AG04450 (cell line): ENCODE data around the gene RASAL1. TPM values are rescaled to one million over a fixed set of nuclear protein-coding genes. Genes with fewer than 3 reads are reported as not detected.

ENCODE experiments used
- CTCF ChIA-PET: fragments of 300-600, 350-600 bp; formaldehyde crosslinking; extraction: SDS; loops from one replicate; lab custom pipeline; 2022; ENCODE audit warnings: antibody characterized with exemption, inconsistent platforms; lab: Charles Lee
- POLR2A ChIA-PET: fragments of 350-600 bp; formaldehyde crosslinking; extraction: SDS; loops from one replicate; lab custom pipeline; 2021; ENCODE audit warnings: antibody characterized with exemption, inconsistent platforms; lab: Yijun Ruan, JAX
- DNase-seq: peaks from one replicate; pipeline ENCODE4 v3.0.0-alpha.2; 2011; ENCODE audit warnings: low read depth, low spot score
- H3K27ac ChIP-seq: one replicate; pipeline ENCODE4 v1.5.1; 2012; ENCODE audit warnings: low read depth, low read length, control low read depth
- H3K27me3 ChIP-seq: one replicate; pipeline ENCODE4 v1.6.0; 2012; ENCODE audit warnings: low read length; ENCODE audit not compliant: control insufficient read depth, insufficient read depth
- H3K4me3 ChIP-seq: 2 replicates; pipeline ENCODE4 v1.5.1; 2011; ENCODE audit warnings: mild to moderate bottlenecking, low read depth, low read length, control low read depth
- H3K9me3 ChIP-seq: 2 replicates; pipeline ENCODE4 v1.5.1; 2012; ENCODE audit warnings: low read length; ENCODE audit not compliant: control insufficient read depth, insufficient read depth
- polyA plus RNA-seq: library from polyadenylated mRNA; depleted of rRNA; stranded (reverse); fragments of >200 nt; gene quantifications from 2 replicates; pipeline ENCODE4 v1.2.3, GENCODE V29; 2011
- TF ChIP-seq, protein P1 (sequence below): IDR thresholded peaks from 2 replicates; pipeline ENCODE4 v1.5.1; 2011; ENCODE audit warnings: low read depth, low read length, control low read depth, inconsistent platforms

Gene RASAL1
- polyA plus RNA-seq, 1 experiment = not detected

DNA sequence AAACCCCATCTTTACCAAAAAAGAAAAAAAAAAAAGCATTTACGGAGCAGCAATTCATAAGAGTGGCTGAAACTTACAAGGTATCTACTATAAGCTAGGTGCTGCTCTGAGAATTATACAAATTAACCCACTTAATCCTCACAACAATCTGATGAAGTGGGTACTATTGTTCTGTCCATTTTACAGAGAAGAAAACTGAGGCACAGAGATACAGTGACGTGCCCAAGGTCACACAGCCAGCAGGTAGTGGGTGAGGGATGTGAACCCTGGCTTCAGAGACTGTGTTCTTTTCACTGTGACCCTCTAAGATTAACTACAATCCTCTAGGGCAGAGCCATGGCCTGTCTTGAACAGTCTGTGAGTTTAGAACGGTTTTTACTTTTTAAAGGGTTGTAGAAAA is 46.4 kb upstream of the RASAL1 start:
- Histone ChIP-seq H3K9me3 (peaks cover 11% of the 10 kb centered on the region), H3K4me3 (no peak overlapping the region), H3K27ac (no peak overlapping the region), H3K27me3 (no peaks in the 10 kb centered on the region)
- no peak for DNase-seq
- POLR2A ChIA-PET = interaction anchor here (0.7 kb wide), 1 partner anchor 87 kb away, joined by 3 read pairs; no protein-coding TSS in a partner anchor
- CTCF ChIA-PET = interaction anchor here (0.9 to 1.2 kb wide), 2 partner anchors 9 to 240 kb away, joined by 3 read pairs; partner anchors contain the start of gene SDSL
- TF ChIP-seq, protein P1, sequence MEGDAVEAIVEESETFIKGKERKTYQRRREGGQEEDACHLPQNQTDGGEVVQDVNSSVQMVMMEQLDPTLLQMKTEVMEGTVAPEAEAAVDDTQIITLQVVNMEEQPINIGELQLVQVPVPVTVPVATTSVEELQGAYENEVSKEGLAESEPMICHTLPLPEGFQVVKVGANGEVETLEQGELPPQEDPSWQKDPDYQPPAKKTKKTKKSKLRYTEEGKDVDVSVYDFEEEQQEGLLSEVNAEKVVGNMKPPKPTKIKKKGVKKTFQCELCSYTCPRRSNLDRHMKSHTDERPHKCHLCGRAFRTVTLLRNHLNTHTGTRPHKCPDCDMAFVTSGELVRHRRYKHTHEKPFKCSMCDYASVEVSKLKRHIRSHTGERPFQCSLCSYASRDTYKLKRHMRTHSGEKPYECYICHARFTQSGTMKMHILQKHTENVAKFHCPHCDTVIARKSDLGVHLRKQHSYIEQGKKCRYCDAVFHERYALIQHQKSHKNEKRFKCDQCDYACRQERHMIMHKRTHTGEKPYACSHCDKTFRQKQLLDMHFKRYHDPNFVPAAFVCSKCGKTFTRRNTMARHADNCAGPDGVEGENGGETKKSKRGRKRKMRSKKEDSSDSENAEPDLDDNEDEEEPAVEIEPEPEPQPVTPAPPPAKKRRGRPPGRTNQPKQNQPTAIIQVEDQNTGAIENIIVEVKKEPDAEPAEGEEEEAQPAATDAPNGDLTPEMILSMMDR = no peak

DNA sequence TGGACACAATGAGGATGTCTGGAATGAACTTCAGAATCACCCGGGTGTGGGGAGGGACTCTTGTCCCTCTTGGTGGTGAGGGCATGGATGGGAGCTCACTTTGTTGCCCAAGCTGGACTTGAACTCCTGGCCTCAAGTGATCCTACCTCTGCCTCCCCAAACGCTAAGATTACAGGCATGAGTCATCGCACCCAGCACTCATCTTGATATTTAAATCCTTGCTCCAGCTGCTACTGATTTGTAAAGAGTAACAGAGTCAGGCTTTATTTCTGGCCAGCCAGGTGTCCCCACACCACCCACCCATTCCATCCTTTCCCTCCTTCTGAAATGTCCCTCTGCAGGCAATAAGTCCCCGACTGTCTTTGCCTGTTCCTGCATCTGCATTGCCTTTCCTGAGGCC is 44.8 kb upstream of the RASAL1 start:
- ChIA-PET POLR2A (no interaction called here), CTCF (no interaction called here)
- Histone ChIP-seq H3K4me3 (no peak overlapping the region), H3K27me3 (no peaks in the 10 kb centered on the region), H3K27ac (no peak overlapping the region), H3K9me3 (peaks cover 16% of the 10 kb centered on the region)
- TF ChIP-seq, protein P1 = no peak
- DNase-seq = no peak

DNA sequence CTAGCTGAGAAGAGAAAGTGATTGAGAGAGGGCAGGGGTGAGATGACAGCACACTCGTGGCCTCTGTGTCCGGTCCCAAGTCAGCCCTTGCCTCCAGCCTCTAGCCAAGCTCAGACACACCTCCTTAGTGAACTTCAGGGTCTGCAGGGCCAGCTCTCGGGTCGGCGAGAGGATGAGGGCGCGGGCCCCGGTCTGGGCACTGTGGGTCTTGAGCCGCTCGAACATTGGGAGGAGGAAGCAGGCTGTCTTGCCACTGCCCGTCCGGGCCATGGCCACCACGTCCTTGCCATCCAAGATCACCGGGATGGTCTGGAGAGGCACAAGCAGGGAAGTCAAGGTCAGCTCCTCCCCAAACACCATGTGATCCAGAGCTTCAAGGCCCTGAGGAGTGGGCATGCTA is 43.5 kb upstream of the RASAL1 start:
- DNase-seq = no peak
- ChIA-PET CTCF (interaction anchor here (0.9 to 9.7 kb wide), 2 partner anchors 130 to 247 kb away, joined by 3 to 132 read pairs; no protein-coding TSS in a partner anchor), POLR2A (no interaction called here)
- TF ChIP-seq, protein P1 = no peak
- no peaks in the 10 kb centered on the region for H3K27me3 ChIP-seq
- H3K4me3 ChIP-seq = no peak overlapping the region
- no peak overlapping the region for H3K27ac ChIP-seq
- peaks cover 16% of the 10 kb centered on the region for H3K9me3 ChIP-seq

DNA sequence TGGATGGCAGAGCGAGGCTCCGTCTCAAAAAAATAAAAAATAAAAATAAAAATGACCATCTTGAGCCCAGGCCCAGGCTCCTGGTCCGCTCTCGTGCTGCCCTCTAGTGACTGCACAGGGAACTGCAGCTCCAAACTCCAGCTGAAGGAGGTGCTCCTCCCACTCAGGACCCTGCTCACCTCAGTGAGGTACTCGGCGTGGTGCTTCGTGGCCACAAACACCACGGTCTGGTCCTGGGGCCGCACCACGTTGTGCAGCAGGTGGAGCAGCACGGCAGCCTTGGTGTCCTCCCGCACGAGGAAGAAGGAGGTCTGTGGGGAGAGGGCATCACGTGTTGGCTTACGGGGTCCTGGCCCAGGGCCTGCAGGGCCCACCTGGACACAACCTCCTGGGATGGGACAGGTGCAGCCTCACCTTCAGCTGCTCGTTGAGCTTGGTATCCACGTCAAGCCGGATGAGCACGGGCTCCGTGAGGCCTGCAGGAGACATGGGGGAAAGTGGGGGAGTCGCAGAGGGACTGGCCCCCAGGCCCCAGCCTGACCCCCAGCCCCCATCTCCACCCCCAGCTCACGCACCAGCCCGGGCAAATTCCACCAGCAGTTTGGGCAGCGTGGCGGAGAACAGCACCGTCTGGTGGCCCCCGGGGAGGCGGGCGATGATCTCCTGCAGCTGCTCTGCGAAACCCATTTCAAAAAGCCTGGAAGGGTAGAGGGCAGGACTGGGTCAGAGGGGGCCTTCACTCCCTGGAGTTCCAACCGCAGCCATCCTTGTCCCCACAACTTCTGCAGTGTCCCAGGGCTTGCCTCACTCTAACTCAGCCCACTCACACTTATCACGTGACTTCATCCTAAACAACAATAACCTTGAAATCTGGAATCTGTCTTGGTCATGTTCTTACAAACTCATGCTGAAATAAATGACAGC is 39.2 kb upstream of the RASAL1 start:
- peaks cover 16% of the 10 kb centered on the region for H3K9me3 ChIP-seq
- CTCF ChIA-PET = interaction anchor here (0.5 to 9.7 kb wide), 22 partner anchors 10 to 458 kb away, joined by 3 to 132 read pairs (median 4); partner anchors contain the start of genes CFAP73, DDX54 and RITA1
- no peaks in the 10 kb centered on the region for H3K27me3 ChIP-seq
- no peak for DNase-seq
- no peak overlapping the region for H3K4me3 ChIP-seq
- POLR2A ChIA-PET = interaction anchor here (0.6 kb wide), 1 partner anchor 32 kb away, joined by 3 read pairs; no protein-coding TSS in a partner anchor
- TF ChIP-seq, protein P1 = peak; percentile 99
- no peak overlapping the region for H3K27ac ChIP-seq
